Medulla oblongata (tissue), 1 donor: ENCODE measurements around the gene PEPD.

Experiments used
- DNase-seq: peaks from one replicate; pipeline ENCODE4 v3.0.0-alpha.2; 2015; ENCODE audit errors: extremely low spot score

PEPD gene

DNA sequence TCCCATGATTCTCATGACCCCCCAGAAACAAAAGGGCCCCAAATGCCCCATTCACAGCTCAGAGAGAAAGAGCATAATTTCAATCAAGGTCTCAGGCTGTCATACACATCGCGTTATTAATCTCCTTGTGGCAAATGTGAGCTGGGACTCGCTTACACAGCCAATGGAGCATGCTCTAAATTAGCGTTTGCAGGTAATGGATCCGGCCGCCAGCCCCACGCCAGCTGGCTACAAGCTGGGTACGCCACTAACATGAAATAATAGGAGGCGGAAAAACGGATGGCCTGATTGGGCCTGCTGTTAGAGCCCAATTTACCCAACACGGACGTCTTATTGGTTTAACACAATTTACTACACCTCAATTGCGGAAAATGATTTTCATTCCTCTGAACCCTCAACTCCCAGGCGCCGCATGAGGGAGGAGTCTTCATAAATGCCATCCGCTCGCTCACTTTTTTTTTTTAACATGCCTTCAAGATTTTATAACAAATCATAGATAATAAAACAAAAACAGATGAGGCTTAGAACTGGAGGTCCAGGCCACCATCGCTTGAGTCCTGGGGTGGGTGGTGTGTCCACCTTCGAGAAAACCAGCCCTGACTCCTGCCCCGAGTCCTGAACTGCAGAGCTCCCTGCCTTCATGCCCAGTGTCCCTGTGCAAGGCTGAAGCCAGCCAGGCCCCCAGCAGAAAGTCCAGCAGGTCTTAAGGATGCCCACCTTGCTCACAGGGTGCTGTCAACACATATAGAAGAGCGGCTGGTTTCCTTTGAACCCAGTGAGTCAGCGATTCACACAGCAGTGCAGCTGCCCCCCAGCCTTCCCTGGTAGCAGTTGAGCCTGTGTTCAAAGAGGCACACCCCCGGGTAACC, 62.1 kb downstream of the PEPD start:
- no peak for DNase-seq

DNA sequence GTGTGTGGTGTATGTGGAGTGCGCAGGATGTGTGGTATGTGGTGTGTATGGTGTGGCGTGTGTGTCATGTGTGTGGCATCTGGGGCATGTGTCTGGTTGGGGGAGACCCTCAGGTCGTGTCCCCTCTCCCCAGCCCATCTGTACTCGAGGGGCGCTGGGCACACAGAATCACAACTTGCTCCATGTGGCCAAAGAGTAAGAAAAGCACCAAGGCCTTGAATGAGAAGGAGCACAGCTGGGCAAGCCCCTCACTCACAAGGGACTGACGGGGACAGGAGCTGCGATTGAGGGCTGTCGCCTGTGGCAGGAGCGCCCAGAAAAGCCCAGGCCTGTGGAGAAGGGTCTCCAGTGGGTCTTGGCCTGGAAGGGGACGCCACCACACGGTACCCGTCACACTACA, 62.8 kb downstream of the PEPD start:
- DNase-seq, result no peak

DNA sequence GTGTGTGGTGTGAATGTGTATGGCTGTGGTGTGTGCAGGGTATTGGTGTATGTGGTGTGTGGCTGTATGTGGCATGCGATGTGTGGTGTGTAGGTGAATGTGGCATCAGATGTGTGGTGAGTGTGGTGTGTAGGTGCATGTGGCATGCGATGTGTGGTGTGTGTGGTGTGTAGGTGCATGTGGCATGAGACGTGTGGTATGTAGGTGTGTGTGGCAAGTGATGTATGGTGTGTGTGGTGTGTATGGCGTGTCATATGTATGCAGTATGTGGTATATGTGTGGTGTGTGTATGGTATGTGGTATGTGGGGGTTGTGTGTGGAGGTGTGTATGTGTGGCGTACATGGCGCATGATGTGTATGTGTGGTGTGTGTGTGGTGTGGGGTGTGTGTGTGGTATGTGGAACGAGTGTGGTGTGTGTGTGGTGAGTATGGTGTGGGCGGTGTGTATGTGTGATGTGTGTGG, 63.4 kb downstream of the PEPD start:
- DNase-seq, result no peak

GRCh38 chr19:33456845-33457220, 64.8 kb downstream of the PEPD start:
- no peak for DNase-seq

DNA sequence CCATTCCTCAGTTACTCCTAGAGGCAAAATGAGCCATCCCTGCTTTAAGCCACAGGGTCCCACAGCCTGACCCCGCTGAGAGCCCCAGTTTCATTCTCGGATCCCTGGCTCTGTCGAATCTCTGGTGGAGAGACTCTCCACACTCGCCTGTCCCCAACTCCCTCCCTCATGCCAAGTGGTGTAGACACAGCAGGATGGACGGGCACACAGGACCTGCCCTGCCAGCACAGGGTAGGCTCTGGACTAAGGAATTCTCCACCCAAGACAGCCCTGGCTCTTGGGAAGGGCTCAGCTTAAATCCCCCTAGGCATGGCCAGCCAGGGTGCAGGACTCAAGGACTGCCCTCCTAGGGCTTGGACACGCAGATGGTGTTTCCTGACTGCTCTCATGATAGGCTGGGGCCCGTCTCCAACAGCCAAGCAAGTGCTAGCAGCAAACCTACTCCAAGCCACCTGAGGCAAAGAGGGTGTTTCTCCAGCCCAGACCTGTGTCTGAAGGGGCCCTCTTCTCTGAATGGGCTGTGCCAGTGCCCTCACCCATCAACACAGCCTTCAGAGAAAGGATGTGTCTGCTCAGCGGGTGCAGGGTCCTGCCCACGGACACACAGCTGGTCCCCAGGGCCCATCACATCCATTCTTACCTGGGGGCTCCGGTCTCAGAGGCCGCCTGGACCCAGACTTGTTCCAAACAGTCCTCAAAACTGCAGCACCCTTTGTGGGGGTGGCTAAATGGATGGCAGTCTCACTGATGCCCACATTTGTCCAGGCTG, 65.3 kb downstream of the PEPD start:
- no peak for DNase-seq

- DNase-seq, result no peak
Measured at GRCh38 chr19:33453265-33453664, 68.3 kb downstream of the PEPD start.

DNA sequence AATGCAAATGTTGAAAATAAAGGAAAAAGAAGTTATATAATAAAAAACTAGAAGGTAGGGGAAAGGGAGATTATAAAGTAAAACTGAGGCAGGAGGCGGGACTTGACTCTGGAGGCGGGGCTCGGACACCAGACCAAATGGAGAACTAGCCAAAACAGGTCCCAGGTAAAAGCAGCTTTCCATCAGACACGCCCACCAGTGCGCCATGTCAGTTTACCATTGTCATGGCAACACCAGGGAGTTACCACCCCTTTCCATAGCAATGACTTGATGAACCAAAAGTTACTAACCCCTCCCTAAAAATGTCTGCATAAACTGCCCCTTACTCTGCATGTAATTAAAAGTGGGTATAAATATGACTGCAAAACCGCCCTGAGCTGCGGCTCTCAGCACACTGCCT, 70.9 kb downstream of the PEPD start:
- no peak for DNase-seq

DNA sequence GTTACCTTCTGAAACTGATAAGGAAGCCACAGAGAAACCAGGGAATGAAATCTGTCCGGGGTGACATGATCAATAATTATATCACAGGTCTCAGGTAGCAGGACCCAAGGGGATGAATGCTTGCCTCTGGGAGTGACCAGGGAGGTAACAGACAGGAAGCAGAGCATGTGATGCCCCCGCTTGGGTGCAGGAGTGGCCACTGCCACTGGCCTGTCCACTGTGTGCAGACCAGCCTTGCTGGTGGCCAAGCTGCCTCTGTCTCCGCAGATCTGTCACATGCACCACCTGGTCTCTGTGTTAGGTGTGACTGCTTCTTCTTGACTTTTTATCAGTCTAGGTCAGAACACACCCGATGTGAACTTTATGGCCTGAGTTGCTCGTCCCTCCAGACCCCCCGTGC, 71.8 kb downstream of the PEPD start:
- DNase-seq, result no peak

DNA sequence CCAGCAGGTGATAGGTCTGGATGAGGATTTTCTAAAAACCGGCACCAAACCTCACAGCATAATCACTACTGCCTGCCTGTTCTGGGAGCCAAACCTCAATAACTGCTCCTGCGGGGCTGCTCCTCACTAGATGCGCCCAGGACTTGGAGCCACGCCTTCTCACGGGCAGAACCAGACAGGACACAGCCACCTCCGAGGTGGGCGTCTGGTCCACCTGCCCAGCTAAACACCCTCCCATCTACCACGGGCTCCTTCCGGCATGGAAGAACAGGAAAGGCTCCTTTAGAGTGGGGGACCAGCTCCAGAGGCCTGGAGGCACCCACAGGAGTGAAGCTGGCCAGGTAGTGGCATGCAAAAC, 73.5 kb downstream of the PEPD start:
- no peak for DNase-seq

- DNase-seq, result no peak
Measured at GRCh38 chr19:33447336-33448158, 74.0 kb downstream of the PEPD start.

DNA sequence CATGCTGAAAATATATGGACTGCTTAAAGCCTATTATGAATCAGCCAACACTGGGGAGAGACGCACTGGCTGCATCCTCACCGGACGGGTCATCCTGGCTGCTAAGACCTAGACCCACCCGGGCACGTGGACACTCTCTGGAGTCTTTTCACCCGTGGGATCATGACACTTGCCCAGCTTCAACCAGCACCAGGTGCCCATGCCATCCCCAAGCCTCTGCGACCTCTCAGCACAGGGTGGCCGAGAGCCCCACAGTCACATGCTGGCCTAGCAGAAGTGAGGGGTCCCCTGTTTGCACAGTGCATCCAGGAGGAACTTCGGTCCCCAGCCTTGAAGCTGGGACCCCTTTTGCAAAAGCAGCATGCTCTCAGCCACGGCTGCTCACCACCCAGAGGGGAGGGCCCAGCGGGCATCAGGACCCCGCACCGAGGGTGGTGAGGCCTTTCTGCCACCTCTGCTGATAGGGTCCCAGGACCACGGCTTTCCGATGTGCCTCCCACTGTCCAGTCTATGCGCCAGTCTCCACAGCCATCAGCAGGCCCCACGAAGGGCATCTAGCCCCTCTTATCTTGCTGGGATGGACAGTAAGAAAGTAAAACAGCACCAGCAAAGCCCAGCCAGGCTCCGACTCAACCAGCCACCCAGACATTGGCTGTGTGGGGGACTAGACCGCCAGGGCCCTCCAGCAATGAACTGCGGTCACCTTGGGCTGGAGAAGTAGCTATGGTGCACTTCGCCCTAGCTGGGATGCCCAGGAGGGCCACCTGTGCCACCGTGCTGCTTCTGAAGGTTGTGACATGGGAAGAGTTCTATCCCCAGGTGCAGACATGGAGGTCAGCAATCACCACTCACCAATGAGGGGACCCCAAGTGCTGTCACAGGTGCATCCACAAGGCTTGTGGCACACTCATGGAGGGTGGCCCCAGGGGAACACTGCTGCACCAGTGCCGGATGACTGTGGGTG, 75.0 kb downstream of the PEPD start:
- DNase-seq, result no peak

- no peak for DNase-seq
Measured at GRCh38 chr19:33445442-33446329, 75.9 kb downstream of the PEPD start.

DNA sequence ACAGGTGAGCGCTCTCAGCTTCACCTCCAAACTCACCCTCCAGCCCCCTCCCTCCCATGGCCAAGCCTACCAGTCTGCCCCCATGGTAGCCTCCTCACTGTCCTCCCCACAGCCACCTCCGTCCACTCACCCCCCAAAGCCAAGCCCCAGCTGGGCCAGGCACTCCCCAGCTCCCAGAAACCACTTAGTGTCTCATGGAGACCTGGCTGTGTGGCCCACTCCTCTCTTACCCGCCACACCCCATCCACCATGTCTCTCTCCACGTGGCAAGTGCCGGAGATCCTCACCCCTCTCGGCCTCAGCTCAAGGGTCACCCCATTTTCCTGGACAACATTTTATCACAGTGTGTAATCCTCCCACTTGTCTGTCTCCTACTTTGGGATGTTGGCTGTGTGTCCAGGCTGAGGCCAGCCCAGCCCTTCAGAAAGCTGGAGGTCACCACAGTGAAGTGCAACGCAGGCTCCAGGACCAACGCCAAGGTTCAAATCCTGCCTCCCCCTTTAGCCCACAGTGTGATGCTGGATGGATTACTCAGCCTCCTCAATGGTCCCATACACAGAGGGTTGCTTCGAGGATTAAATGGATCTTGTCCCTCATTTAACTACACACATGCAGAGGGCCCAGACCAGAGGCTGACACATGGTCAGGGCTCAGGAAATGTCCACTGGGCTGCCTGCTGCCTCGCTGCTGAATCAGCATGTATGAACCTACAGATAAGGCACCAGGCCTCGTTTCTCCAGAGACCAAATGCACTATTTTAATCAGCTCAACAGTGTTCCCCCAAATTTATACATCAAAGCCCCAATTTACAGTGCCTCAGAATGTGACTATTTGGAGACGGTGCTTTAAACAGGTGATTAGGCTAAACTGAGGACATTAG, 76.8 kb downstream of the PEPD start:
- DNase-seq, result no peak

DNA sequence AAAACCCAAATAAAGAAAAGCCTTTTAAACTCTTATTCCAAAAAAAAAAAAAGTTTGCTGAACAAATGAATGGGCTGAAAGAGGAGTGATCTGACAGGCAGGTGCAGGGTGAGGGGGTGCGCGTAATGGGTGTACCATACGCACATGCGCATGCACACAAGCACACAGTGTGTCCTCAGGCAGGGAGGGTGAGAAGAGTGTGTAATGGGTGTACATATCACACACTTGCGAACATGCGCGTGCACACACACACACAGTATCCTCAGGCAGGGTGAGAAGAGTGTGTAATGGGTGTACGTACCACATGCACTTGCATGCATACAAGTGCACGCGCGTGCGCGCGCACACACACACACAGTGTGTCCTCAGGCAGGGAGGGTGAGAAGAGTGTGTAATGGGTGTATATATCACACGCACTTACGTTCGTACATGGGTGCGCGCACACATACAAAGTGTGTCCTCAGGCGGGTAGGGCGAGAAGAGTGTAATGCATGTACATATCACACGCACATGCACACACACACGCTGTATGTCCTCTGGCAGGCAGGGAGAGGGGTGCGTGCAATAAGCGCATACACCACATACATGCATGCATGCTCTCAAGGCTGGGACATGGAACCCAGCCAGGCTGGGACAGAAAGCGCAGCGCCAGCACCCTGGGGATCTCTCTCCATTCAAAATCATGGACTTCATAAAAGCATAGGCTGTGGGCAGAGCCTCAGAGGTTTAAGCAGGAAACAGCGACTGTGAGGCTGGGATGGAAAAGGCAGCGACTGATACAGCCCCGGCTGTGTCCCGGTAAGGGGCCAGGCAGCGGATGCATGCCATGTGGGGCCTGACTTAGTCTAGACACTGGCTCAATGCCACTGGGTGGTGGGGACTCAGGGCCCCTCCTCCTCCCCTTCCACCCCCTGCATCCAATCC, 77.7 kb downstream of the PEPD start:
- no peak for DNase-seq

GRCh38 chr19:33442706-33443105, 78.9 kb downstream of the PEPD start:
- no peak for DNase-seq

GRCh38 chr19:33441828-33442227, 79.8 kb downstream of the PEPD start:
- no peak for DNase-seq

DNA sequence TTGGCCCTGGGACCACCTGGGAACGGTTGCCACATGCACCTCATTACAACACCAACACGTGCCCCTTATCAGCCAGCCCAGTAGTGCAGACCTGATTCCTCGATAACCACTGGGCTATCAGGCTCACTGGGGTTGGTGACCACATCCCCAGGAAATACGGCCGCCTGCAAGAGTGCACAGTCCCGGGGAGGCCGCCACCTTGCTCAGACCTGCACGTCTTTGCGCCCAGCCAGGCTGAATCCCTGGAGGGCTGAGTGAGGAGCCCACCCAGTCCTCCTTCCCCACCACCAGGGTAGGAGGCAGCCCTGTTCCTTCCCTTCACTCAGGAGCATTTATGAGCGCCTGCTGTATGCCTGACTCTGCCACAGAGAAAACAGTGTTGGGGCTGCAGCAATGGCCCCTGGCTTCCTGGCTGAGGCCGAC, 80.3 kb downstream of the PEPD start:
- DNase-seq, result no peak

DNA sequence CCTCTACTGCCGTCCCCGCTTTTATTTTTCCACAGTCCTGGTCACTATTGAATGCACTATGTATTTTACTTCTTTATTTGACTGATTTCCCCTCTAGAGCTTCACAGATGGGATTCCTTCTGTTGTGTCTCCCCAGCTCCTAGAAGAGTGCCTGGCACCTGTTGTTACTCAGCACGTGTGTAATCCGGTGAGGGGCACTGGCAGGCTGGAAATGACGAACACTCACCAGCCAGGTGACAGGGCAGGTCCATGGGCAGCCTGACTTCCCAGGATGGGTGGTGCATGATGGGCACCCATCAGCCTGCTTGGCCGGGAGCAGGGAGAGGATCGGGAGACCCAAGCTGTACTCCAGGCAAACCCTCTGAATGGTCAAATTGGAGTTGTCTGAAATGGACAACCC, 80.9 kb downstream of the PEPD start:
- DNase-seq, result no peak
